Heart left ventricle (tissue), 16 donors: ENCODE measurements around the gene F7. TPM values are rescaled to one million over a fixed set of nuclear protein-coding genes. Genes with fewer than 3 reads are reported as not detected.
A peak's percentile ranks its signal among the peaks of the same experiment; 100 is the strongest.

Source experiments
- ATAC-seq, 4 donors: fragments of 200-7000 bp; cut with Tn5 transposase; one replicate each; pipeline ENCODE4 v1.9.1; 2020 to 2022; ENCODE audit warnings: moderate library complexity in 4 of 4, mild to moderate bottlenecking in 3 of 4, moderate number of reproducible peaks in 1 of 4
- DNase-seq, 5 donors: peaks; one replicate each; pipeline ENCODE4 v3.0.0-alpha.2; 2020
- H3K27ac ChIP-seq, 12 donors: fragments of 200-600 bp; sonication (generic) in 4 of 12; one replicate each; pipeline versions ENCODE4 v1.5.0 to v1.8.0; 2016 to 2022; ENCODE audit warnings: mild to moderate bottlenecking in 2 of 12
- H3K27me3 ChIP-seq, 9 donors: fragments of 200-600 bp; sonication (generic) in 2 of 9; one replicate each; pipeline versions ENCODE4 v1.5.1 to v1.8.0; 2016 to 2022; ENCODE audit warnings: mild to moderate bottlenecking in 3 of 9
- H3K36me3 ChIP-seq, 9 donors: fragments of 200-600 bp; sonication (generic) in 2 of 9; one replicate each; pipeline versions ENCODE4 v1.5.0 to v1.8.0; 2018 to 2022; ENCODE audit warnings: mild to moderate bottlenecking in 2 of 9
- H3K4me1 ChIP-seq, 12 donors: fragments of 200-600 bp; sonication (generic) in 4 of 12; one replicate each; pipeline versions ENCODE4 v1.5.0 to v1.8.0; 2016 to 2022; ENCODE audit warnings: mild to moderate bottlenecking in 3 of 12
- H3K4me3 ChIP-seq, 12 donors: fragments of 200-600 bp; sonication (generic) in 4 of 12; one replicate each; pipeline versions ENCODE4 v1.5.0 to v1.8.0; 2017 to 2022; ENCODE audit warnings: mild to moderate bottlenecking in 9 of 12, moderate library complexity in 4 of 12
- H3K9me3 ChIP-seq, 12 donors: fragments of 200-600 bp; sonication (generic) in 4 of 12; one replicate each; pipeline versions ENCODE4 v1.5.0 to v1.8.0; 2016 to 2022; ENCODE audit warnings: mild to moderate bottlenecking in 1 of 12
- POLR2A ChIP-seq, 2 donors: fragments of 450-650 bp; IDR thresholded peaks; one replicate each; pipeline ENCODE4 v1.6.1; 2017; ENCODE audit warnings: antibody characterized with exemption in 2 of 2, mild to moderate bottlenecking in 2 of 2, moderate library complexity in 2 of 2
- WGBS, 4 donors: extraction: QIAGEN DNeasy Blood & Tissue Kit in 2 of 4; methylation state at CpG; one replicate each; pipeline versions ENCODE4 v1.1.5 to v1.1.7; 2013 to 2018; 5-methylcytosine and 5-hydroxymethylcytosine counted together
- intact Hi-C, 10 donors: fragments of 100-400 bp; cut with DNase I; formaldehyde crosslinking; loops; one replicate each; pipeline versions ENCODE4 v1.11.1 to v1.14.2; 2022
- polyA plus RNA-seq, 2 donors: library from polyadenylated mRNA; stranded (reverse); fragments of 200-250 nt; gene quantifications; one replicate each; pipeline ENCODE4 v1.2.3, GENCODE V29; 2013
- total RNA-seq, 9 donors: library from RNA; depleted of rRNA in 2 of 9; stranded (reverse); fragments of >200 nt in 2 of 9; fragmentation: NEBNext Ultra II Directional in 3 of 9; extraction: Animal tissue kit (Norgen Biotek cat#: 25700) in 3 of 9; gene quantifications; one replicate each; pipeline versions ENCODE4 v1.1.0 to v1.2.4, GENCODE V29; 2016 to 2023
- TF ChIP-seq, protein P1 (sequence below), 12 donors: fragments of 200-600 bp; sonication (generic) in 4 of 12; IDR thresholded peaks; one replicate each; pipeline versions ENCODE4 v1.5.0 to v1.8.0; 2018 to 2022; ENCODE audit warnings: antibody characterized with exemption in 12 of 12, mild to moderate bottlenecking in 5 of 12
- donor health status: ischemic (EF 13 %, LVEDD 7.1; RV severe dilation, severe dysfunction).
- donor health status: healthy with polysubstance abuse.
- donor health status: DM: no; HTN: yes; CAD: no.
- donor health status: DM: no; HTN: no; CAD: no.
- donor health status: ischemic (EF 25% LVEDD 6.9; RV normal size, moderate dysfunction).
- donor health status: ischemic (EF 25% LVEDD 5.7; RV mildly dilated, moderate dysfunction).
- donor health status: healthy.
- donor health status: DM: yes; HTN: yes; CAD: no.
- donor health status: ischemic (EF 35%, LVEDD 5.7; RV mildly dilated, moderate dysfunction).
- donor health status: nonischemic (EF 11% LVEDD 7.7; RV severe dilation, severe dysfunction).
- donor health status: DM: yes; HTN: yes; CAD: no.
- donor health status: PGD.
- donor health status: ischemic (EF 29% LVEDD 5.4; RV normal size, mild dysfunction).
- donor health status: nonischemic (EF 23%, LVEDD 6.1; RV moderate dilation, normal function).

Gene F7
- total and polyA plus RNA-seq, 11 donors, result 0.01 to 0.41 (median 0.13) TPM; not detected in 7

DNA sequence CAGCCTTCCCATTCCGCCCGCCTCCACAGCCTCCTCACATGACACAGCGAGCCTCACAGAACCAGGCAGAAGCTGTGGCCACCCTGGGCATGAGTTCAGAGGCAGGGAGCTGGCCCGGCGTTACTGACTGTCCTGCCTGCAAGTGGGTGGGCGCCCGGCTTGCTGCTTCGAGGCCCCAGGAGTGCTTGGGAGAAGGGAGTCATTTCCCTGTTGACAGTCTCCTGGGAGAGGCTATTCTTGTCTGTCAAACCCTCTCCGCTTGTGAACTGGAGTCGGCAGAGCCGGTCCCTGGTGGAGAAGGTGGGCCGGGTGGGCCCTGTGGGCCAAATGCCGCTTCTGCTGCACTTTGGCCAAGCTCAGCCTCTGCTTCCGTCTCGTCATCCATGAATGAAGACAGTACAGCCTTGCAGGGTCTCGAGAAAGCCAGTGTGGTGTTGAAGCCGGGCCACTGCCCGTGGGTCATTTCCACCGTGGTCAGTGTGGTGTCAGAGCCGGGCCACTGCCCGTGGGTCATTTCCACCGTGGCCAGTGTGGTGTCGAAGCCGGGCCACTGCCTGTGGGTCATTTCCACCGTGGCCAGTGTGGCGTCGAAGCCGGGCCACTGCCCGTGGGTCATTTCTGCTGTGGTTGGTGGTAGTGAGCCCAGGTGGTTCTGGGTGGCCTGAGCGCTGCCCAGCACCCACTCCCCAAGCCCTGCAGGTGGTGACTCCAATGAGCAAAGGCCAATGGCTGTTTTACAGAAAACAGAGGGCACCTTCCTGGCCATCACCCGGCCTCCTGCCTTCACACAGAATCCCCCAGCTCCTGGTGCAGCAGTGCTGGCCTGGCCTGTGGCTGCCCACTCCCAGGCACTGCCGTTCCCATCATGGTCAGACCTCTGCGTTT lies 13.5 kb upstream of the F7 start:
- H3K9me3 ChIP-seq, result no peaks in the 10 kb centered on the region
- no peaks in the 10 kb centered on the region for H3K27me3 ChIP-seq
- 86 to 90% (median 89%) methylated on average over 25 to 33 of the region's 33 CpGs for WGBS, 4 donors
- H3K4me3 ChIP-seq, result no peak overlapping the region
- no peak overlapping the region for H3K27ac ChIP-seq
- DNase-seq, result peak in 3 of 5 donors; percentile 15 to 50 (median 18)
- intact Hi-C loops, result no loop called here
- no peaks in the 10 kb centered on the region for H3K4me1 ChIP-seq
- H3K36me3 ChIP-seq, result peaks cover 0 to 59% (median 25%) of the 10 kb centered on the region in 9 donors
- peak in 1 of 4 donors; percentile 6 for ATAC-seq
- TF ChIP-seq, protein P1, sequence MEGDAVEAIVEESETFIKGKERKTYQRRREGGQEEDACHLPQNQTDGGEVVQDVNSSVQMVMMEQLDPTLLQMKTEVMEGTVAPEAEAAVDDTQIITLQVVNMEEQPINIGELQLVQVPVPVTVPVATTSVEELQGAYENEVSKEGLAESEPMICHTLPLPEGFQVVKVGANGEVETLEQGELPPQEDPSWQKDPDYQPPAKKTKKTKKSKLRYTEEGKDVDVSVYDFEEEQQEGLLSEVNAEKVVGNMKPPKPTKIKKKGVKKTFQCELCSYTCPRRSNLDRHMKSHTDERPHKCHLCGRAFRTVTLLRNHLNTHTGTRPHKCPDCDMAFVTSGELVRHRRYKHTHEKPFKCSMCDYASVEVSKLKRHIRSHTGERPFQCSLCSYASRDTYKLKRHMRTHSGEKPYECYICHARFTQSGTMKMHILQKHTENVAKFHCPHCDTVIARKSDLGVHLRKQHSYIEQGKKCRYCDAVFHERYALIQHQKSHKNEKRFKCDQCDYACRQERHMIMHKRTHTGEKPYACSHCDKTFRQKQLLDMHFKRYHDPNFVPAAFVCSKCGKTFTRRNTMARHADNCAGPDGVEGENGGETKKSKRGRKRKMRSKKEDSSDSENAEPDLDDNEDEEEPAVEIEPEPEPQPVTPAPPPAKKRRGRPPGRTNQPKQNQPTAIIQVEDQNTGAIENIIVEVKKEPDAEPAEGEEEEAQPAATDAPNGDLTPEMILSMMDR (IDR thresholded peaks at IDR 0.05), result no peak
- no peak for TF ChIP-seq POLR2A (IDR thresholded peaks at IDR 0.05)

DNA sequence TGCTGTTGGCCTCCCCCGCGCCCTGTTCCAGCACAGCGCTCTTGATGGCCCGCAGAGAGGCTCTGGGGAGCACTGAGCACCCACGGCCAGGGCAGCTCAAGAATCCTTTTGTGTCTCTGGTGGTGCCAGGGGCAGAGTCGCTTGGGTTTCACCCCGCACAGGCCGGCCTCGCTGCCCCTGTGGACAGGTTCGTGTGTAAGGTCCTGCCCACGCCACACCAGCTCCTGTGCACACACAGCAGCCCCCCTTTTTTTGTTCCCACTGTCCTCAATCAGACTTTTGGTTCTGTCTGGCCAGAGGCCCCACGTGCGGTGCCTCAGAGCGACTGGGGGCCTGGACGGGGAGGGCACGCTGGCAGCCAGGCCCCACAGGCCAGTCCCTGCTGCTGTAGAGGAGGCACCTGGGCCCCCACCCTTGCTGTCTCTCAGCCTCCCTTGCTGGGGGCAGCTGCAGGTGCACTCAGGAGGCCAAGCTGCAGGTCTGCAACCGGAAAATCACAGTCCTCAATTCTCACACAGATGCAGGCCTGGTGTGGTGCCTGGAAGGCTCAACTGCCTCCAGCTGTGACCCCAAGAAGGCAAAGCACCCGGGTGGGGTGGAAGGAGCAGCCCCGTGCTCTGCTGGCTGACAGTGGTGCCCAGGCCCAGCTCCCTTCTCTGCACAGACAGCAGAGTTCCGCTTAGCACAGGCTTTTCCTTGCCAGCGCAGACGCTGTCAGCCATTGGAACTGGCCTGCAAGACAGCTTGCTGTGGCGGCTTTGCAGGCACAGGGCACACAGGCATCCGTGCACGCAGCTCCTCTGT lies 12.6 kb upstream of the F7 start:
- DNase-seq, result peak in 3 of 5 donors; percentile 11 to 58 (median 11)

DNA sequence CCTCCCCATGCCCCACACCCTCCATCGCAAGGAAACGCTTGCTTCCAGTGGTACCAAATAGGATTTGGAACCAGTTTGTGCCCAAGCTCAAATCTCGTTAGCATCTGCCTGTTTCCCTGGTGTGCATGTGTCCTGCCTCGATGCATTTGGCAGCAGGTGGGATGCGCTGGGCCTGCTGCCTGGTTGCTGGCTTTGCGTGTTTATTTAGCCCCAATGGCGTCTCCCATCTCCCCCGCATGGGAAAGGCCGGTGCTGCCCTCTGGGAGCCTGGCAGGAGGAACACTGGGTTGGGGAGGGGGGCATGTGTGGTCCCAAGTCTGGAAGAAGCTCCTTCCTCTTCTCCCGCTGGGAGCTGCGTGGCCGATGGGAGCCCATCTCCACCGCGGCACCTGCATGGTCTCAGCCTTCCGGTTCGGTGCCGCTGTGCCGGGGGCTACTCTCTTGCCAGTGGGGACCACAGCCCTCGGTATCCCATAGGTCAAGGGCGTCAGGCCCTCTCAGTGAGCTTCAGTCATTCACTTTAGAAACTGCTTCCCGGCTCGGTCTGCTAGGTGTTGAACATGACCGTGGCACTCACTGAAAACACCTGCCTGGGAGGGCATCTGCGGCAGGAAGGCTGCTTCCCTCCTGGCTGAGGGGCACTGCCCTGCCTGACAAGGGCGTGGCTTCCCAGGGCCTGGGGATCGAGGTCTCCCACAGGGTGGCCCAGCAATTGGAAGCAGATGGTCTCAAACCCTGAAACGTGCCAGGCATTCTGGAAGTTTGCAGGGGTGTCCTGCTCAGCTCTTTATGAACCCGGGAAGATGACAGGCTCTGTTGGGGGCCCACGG lies 11.8 kb upstream of the F7 start:
- Histone ChIP-seq H3K9me3 (no peaks in the 10 kb centered on the region), H3K27ac (no peak overlapping the region), H3K4me3 (no peak overlapping the region), H3K27me3 (no peaks in the 10 kb centered on the region), H3K36me3 (peaks cover 0 to 54% (median 12%) of the 10 kb centered on the region in 9 donors), H3K4me1 (no peaks in the 10 kb centered on the region)
- 84 to 90% (median 86%) methylated on average over 20 to 29 of the region's 29 CpGs for WGBS, 4 donors
- TF ChIP-seq, protein P1 (IDR thresholded peaks at IDR 0.05), result no peak
- DNase-seq (peak in 3 of 5 donors; percentile 15 to 59 (median 16)), ATAC-seq (no peak)
- intact Hi-C loops, result no loop called here

More for the DNA sequence above, 12.6 kb upstream of the F7 start:
- Histone ChIP-seq H3K27ac (no peak overlapping the region), H3K4me3 (no peak overlapping the region), H3K4me1 (no peaks in the 10 kb centered on the region), H3K9me3 (no peaks in the 10 kb centered on the region), H3K36me3 (peaks cover 0 to 55% (median 20%) of the 10 kb centered on the region in 9 donors), H3K27me3 (no peaks in the 10 kb centered on the region)
- TF ChIP-seq, protein P1 (IDR thresholded peaks at IDR 0.05), result no peak
- no peak for TF ChIP-seq POLR2A (IDR thresholded peaks at IDR 0.05)
- WGBS, 4 donors, result 92 to 94% (median 93%) methylated on average over 16 to 25 of the region's 25 CpGs
- intact Hi-C loops, result no loop called here
- ATAC-seq, result peak in 1 of 4 donors; percentile 2
